SK-N-SH treated with all-trans-retinoic acid at 6 μM for 48 hours (cell line): ENCODE results near the gene SHB.

ENCODE experiments used
- ARNTL ChIP-seq: fragments of 450-650 bp; formaldehyde crosslinking; IDR thresholded peaks from 2 replicates; pipeline ENCODE4 v1.5.0; 2020; ENCODE audit warnings: low read depth, mild to moderate bottlenecking, moderate library complexity, borderline replicate concordance
- OSR1 ChIP-seq: fragments of 250-450 bp; sonication (Bioruptor Pico); IDR thresholded peaks from 2 replicates; pipeline ENCODE4 v1.8.0; 2022; ENCODE audit warnings: moderate library complexity, mild to moderate bottlenecking, inconsistent platforms
- PPARA ChIP-seq: fragments of 250-450 bp; sonication (Bioruptor Pico); IDR thresholded peaks from 2 replicates; pipeline ENCODE4 v1.5.0; 2020; ENCODE audit warnings: mild to moderate bottlenecking, borderline replicate concordance
- SNAI2 ChIP-seq: fragments of 250-450 bp; sonication (Bioruptor Pico); IDR thresholded peaks from 2 replicates; pipeline ENCODE4 v1.5.0; 2020; ENCODE audit warnings: mild to moderate bottlenecking, moderate library complexity
- TOX ChIP-seq: fragments of 250-450 bp; sonication (Bioruptor Pico); IDR thresholded peaks from 2 replicates; pipeline ENCODE4 v1.8.0; 2021; ENCODE audit warnings: mild to moderate bottlenecking, moderate library complexity, borderline replicate concordance
- ZC3H10 ChIP-seq: fragments of 250-450 bp; sonication (Bioruptor Pico); IDR thresholded peaks from 2 replicates; pipeline ENCODE4 v1.5.1; 2021; ENCODE audit warnings: mild to moderate bottlenecking, moderate library complexity
- ZFP3 ChIP-seq: fragments of 250-450 bp; sonication (Bioruptor Pico); IDR thresholded peaks from 2 replicates; pipeline ENCODE4 v1.5.0; 2020; ENCODE audit warnings: mild to moderate bottlenecking, moderate library complexity
- ZFP30 ChIP-seq: fragments of 450-650 bp; formaldehyde crosslinking; IDR thresholded peaks from 2 replicates; pipeline ENCODE4 v1.5.0; 2022; ENCODE audit warnings: mild to moderate bottlenecking, moderate library complexity
- ZNF8 ChIP-seq: fragments of 450-650 bp; formaldehyde crosslinking; IDR thresholded peaks from 2 replicates; pipeline ENCODE4 v1.5.0; 2020; ENCODE audit warnings: mild to moderate bottlenecking, moderate library complexity
- TF ChIP-seq, protein P1 (sequence below): fragments of 250-450 bp; sonication (Bioruptor Pico); IDR thresholded peaks from 2 replicates; pipeline ENCODE4 v1.8.0; 2020; ENCODE audit warnings: mild to moderate bottlenecking, moderate library complexity, borderline replicate concordance
- TF ChIP-seq, protein P2 (sequence below): fragments of 250-450 bp; sonication (Bioruptor Pico); IDR thresholded peaks from 2 replicates; pipeline ENCODE4 v1.5.1; 2021; ENCODE audit warnings: mild to moderate bottlenecking, moderate library complexity
- TF ChIP-seq, protein P3 (sequence below): fragments of 250-450 bp; sonication (Bioruptor Pico); IDR thresholded peaks from 2 replicates; pipeline ENCODE4 v1.5.1; 2020; ENCODE audit warnings: low read depth, mild to moderate bottlenecking, moderate library complexity
- TF ChIP-seq, protein P4 (sequence below): fragments of 250-450 bp; sonication (Bioruptor Pico); IDR thresholded peaks from 2 replicates; pipeline ENCODE4 v1.5.0; 2020; ENCODE audit warnings: mild to moderate bottlenecking, moderate library complexity

DNA sequence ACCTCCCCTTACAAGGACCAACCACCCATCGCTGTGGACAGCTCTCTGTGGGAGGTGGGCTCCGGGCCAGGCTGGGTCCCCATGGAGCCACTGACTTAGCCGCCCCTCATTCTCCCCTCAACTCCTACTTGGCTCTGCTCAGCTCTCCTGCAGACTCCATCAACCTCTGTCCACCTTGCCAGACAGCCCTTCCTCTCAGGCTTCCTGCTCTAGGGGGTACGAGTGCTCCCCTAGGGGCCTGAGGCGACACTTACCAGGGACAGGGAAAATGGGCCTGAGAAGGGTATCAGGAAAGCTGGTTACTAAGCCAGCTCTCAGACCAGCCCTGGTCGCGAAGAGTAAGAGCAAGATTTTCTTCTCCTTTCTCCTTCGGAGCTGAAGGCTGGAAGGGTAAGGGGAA, 43.9 kb downstream of the SHB start:
- TF ChIP-seq, protein P1, sequence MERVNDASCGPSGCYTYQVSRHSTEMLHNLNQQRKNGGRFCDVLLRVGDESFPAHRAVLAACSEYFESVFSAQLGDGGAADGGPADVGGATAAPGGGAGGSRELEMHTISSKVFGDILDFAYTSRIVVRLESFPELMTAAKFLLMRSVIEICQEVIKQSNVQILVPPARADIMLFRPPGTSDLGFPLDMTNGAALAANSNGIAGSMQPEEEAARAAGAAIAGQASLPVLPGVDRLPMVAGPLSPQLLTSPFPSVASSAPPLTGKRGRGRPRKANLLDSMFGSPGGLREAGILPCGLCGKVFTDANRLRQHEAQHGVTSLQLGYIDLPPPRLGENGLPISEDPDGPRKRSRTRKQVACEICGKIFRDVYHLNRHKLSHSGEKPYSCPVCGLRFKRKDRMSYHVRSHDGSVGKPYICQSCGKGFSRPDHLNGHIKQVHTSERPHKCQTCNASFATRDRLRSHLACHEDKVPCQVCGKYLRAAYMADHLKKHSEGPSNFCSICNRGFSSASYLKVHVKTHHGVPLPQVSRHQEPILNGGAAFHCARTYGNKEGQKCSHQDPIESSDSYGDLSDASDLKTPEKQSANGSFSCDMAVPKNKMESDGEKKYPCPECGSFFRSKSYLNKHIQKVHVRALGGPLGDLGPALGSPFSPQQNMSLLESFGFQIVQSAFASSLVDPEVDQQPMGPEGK (CRISPR knock-in tag) = no peak
- TF ChIP-seq PPARA (CRISPR knock-in tag) (no peak), ZFP3 (CRISPR knock-in tag) (no peak), ARNTL (CRISPR knock-in tag) (no peak), OSR1 (CRISPR knock-in tag) (no peak), ZC3H10 (no peak), ZNF8 (CRISPR knock-in tag) (no peak), TOX (CRISPR knock-in tag) (no peak), SNAI2 (CRISPR knock-in tag) (no peak), ZFP30 (CRISPR knock-in tag) (no peak)
- TF ChIP-seq, protein P2, sequence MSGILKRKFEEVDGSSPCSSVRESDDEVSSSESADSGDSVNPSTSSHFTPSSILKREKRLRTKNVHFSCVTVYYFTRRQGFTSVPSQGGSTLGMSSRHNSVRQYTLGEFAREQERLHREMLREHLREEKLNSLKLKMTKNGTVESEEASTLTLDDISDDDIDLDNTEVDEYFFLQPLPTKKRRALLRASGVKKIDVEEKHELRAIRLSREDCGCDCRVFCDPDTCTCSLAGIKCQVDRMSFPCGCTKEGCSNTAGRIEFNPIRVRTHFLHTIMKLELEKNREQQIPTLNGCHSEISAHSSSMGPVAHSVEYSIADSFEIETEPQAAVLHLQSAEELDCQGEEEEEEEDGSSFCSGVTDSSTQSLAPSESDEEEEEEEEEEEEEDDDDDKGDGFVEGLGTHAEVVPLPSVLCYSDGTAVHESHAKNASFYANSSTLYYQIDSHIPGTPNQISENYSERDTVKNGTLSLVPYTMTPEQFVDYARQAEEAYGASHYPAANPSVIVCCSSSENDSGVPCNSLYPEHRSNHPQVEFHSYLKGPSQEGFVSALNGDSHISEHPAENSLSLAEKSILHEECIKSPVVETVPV = no peak
- TF ChIP-seq, protein P3, sequence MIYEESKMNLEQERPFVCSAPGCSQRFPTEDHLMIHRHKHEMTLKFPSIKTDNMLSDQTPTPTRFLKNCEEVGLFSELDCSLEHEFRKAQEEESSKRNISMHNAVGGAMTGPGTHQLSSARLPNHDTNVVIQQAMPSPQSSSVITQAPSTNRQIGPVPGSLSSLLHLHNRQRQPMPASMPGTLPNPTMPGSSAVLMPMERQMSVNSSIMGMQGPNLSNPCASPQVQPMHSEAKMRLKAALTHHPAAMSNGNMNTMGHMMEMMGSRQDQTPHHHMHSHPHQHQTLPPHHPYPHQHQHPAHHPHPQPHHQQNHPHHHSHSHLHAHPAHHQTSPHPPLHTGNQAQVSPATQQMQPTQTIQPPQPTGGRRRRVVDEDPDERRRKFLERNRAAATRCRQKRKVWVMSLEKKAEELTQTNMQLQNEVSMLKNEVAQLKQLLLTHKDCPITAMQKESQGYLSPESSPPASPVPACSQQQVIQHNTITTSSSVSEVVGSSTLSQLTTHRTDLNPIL (CRISPR knock-in tag) = no peak
- TF ChIP-seq, protein P4, sequence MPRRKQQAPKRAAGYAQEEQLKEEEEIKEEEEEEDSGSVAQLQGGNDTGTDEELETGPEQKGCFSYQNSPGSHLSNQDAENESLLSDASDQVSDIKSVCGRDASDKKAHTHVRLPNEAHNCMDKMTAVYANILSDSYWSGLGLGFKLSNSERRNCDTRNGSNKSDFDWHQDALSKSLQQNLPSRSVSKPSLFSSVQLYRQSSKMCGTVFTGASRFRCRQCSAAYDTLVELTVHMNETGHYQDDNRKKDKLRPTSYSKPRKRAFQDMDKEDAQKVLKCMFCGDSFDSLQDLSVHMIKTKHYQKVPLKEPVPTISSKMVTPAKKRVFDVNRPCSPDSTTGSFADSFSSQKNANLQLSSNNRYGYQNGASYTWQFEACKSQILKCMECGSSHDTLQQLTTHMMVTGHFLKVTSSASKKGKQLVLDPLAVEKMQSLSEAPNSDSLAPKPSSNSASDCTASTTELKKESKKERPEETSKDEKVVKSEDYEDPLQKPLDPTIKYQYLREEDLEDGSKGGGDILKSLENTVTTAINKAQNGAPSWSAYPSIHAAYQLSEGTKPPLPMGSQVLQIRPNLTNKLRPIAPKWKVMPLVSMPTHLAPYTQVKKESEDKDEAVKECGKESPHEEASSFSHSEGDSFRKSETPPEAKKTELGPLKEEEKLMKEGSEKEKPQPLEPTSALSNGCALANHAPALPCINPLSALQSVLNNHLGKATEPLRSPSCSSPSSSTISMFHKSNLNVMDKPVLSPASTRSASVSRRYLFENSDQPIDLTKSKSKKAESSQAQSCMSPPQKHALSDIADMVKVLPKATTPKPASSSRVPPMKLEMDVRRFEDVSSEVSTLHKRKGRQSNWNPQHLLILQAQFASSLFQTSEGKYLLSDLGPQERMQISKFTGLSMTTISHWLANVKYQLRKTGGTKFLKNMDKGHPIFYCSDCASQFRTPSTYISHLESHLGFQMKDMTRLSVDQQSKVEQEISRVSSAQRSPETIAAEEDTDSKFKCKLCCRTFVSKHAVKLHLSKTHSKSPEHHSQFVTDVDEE (CRISPR knock-in tag) = no peak
